DND-41 (cell line): Measurements from ENCODE around the gene CEP120.

Experiments used
- EZH2 ChIP-seq: IDR thresholded peaks from 3 replicates; pipeline ENCODE4 v1.6.1; 2012; ENCODE audit warnings: borderline replicate concordance, low read depth, mild to moderate bottlenecking, moderate library complexity, low read length, inconsistent platforms; ENCODE audit not compliant: severe bottlenecking
- TF ChIP-seq, protein P1 (sequence below): IDR thresholded peaks from 2 replicates; pipeline ENCODE4 v1.5.1; 2012; ENCODE audit warnings: borderline replicate concordance, low read length, moderate library complexity, mild to moderate bottlenecking; ENCODE audit not compliant: poor library complexity, severe bottlenecking; ENCODE audit errors: extremely low read depth

DNA sequence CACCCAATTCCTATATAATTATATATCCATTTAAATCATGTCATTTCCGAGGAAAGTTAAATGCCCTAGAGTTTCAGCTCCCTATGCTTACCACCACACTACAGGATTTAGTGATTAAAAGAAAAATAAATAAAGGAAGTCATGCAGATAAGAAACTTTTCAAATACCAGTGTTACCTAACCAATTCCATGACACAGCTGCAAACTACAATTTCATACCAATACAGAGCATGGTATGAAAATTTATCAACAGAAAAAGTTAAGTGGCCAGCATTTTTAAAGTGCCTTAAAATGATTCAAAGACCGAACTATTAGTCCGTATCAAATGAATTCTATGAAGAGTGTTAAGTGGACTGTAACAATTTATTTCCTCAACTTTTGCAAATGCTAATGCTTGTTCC lies 35.9 kb downstream of the CEP120 start:
- TF ChIP-seq, protein P1, sequence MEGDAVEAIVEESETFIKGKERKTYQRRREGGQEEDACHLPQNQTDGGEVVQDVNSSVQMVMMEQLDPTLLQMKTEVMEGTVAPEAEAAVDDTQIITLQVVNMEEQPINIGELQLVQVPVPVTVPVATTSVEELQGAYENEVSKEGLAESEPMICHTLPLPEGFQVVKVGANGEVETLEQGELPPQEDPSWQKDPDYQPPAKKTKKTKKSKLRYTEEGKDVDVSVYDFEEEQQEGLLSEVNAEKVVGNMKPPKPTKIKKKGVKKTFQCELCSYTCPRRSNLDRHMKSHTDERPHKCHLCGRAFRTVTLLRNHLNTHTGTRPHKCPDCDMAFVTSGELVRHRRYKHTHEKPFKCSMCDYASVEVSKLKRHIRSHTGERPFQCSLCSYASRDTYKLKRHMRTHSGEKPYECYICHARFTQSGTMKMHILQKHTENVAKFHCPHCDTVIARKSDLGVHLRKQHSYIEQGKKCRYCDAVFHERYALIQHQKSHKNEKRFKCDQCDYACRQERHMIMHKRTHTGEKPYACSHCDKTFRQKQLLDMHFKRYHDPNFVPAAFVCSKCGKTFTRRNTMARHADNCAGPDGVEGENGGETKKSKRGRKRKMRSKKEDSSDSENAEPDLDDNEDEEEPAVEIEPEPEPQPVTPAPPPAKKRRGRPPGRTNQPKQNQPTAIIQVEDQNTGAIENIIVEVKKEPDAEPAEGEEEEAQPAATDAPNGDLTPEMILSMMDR = no peak
- TF ChIP-seq EZH2 = no peak
